H1 (cell line): ENCODE results near the gene KDM6B. TPM values are rescaled to one million over a fixed set of nuclear protein-coding genes. Genes with fewer than 3 reads are reported as not detected.

ENCODE experiments used
- CTCF ChIA-PET: fragments of 300-600 bp; sonication (Branson Sonifier 250); formaldehyde crosslinking; loops from one replicate; lab custom pipeline; 2021; ENCODE audit not compliant: partially characterized antibody; lab: Charles Lee
- POLR2A ChIA-PET: fragments of 300-600 bp; sonication (Branson Sonifier 250); formaldehyde crosslinking; loops from one replicate; lab custom pipeline; 2021; ENCODE audit warnings: inconsistent platforms; ENCODE audit not compliant: partially characterized antibody; lab: Charles Lee
- DNase-seq, 2 experiments: peaks; one replicate each; pipeline versions ENCODE4 v3.0.0 to v3.0.0-alpha.2; 2010 to 2022; ENCODE audit warnings: low spot score in 2 of 2, low read depth in 1 of 2, mixed read lengths in 1 of 2
- FAIRE-seq: peaks from 2 replicates; lab custom pipeline; 2011; peaks lifted over from hg19 to GRCh38; lab: Jason Lieb, UNC
- H2AFZ ChIP-seq: 2 replicates; pipeline ENCODE4 v1.8.1; 2012; ENCODE audit warnings: low read length, inconsistent platforms
- H2AK5ac ChIP-seq: 2 replicates; pipeline ENCODE4 v1.6.1; 2013; ENCODE audit warnings: low read depth, low read length
- H2BK120ac ChIP-seq: replicated peaks from 2 replicates; pipeline ENCODE3; 2013; ENCODE audit warnings: low read depth, low read length, inconsistent platforms
- H2BK12ac ChIP-seq: 2 replicates; pipeline ENCODE4 v1.6.1; 2013; ENCODE audit warnings: low read depth, low read length
- H2BK15ac ChIP-seq: 2 replicates; pipeline ENCODE4 v1.6.1; 2013; ENCODE audit warnings: low read length
- H2BK20ac ChIP-seq: 2 replicates; pipeline ENCODE4 v1.6.1; 2013; ENCODE audit warnings: low read length
- H2BK5ac ChIP-seq: 2 replicates; pipeline ENCODE4 v1.6.1; 2013; ENCODE audit warnings: low read depth, low read length
- H3K14ac ChIP-seq: 2 replicates; pipeline ENCODE4 v1.6.1; 2013; ENCODE audit warnings: inconsistent platforms; ENCODE audit not compliant: insufficient read length
- H3K18ac ChIP-seq: 2 replicates; pipeline ENCODE4 v1.6.1; 2013; ENCODE audit warnings: low read length; ENCODE audit errors: extremely low read depth
- H3K23ac ChIP-seq: 2 replicates; pipeline ENCODE4 v1.6.1; 2013; ENCODE audit warnings: inconsistent platforms; ENCODE audit not compliant: insufficient read length
- H3K23me2 ChIP-seq: 2 replicates; pipeline ENCODE4 v1.6.1; 2013; ENCODE audit warnings: low read depth, low read length
- H3K27ac ChIP-seq: 2 replicates; pipeline ENCODE4 v1.6.1; 2011; ENCODE audit warnings: low read depth, low read length, inconsistent platforms
- H3K27me3 ChIP-seq, 4 experiments: replicated peaks in 1 of 4; 1 replicate in 1 of 4; 2 replicates in 3 of 4; pipeline versions ENCODE4 v1.6.1 to v1.8.1; 2011 to 2013; ENCODE audit warnings: low read length in 3 of 4, mild to moderate bottlenecking in 3 of 4, inconsistent platforms in 2 of 4, mixed read lengths in 2 of 4, moderate library complexity in 1 of 4; ENCODE audit not compliant: control insufficient read depth in 3 of 4, insufficient read depth in 3 of 4; ENCODE audit errors: extremely low read depth in 1 of 4
- H3K36me3 ChIP-seq, 4 experiments: 2 replicates each; pipeline versions ENCODE4 v1.6.1 to v1.8.1; 2011 to 2013; ENCODE audit warnings: mild to moderate bottlenecking in 4 of 4, low read length in 3 of 4, moderate library complexity in 2 of 4, control low read depth in 1 of 4, inconsistent platforms in 1 of 4; ENCODE audit not compliant: insufficient read depth in 4 of 4, control insufficient read depth in 2 of 4
- H3K4ac ChIP-seq: replicated peaks from 2 replicates; pipeline ENCODE3; 2013; ENCODE audit warnings: low read length, low read depth, mixed read lengths, inconsistent platforms; ENCODE audit not compliant: insufficient read length
- H3K4me1 ChIP-seq, 4 experiments: replicated peaks in 1 of 4; 1 replicate in 1 of 4; 2 replicates in 3 of 4; pipeline versions ENCODE4 v1.6.1 to v1.8.1; 2011 to 2013; ENCODE audit warnings: low read length in 3 of 4, inconsistent platforms in 2 of 4, mixed read lengths in 1 of 4; ENCODE audit not compliant: insufficient read depth in 4 of 4, control insufficient read depth in 3 of 4
- H3K4me2 ChIP-seq, 2 experiments: 2 replicates each; pipeline versions ENCODE4 v1.6.1 to v1.8.1; 2011 to 2013; ENCODE audit warnings: low read depth in 2 of 2, low read length in 2 of 2, control low read depth in 1 of 2, inconsistent platforms in 1 of 2, mild to moderate bottlenecking in 1 of 2; ENCODE audit not compliant: insufficient read depth in 1 of 2
- H3K4me3 ChIP-seq, 4 experiments: fragments of 200-600, 300-600 bp in 1 of 4; sonication (generic), shearing (Covaris generic), sonication (Bioruptor Twin) in 1 of 4; 2 replicates each; pipeline versions ENCODE4 v1.5.1 to v1.8.1; 2011 to 2016; ENCODE audit warnings: low read length in 4 of 4, low read depth in 3 of 4, control low read depth in 2 of 4, inconsistent platforms in 2 of 4, mild to moderate bottlenecking in 2 of 4, mixed read lengths in 1 of 4, moderate library complexity in 1 of 4; ENCODE audit not compliant: insufficient read depth in 2 of 4; ENCODE audit errors: extremely low read depth in 1 of 4
- H3K56ac ChIP-seq: replicated peaks from 2 replicates; pipeline ENCODE3; 2013; ENCODE audit warnings: low read depth, mild to moderate bottlenecking, mixed read lengths, low read length, inconsistent platforms; ENCODE audit not compliant: insufficient read length
- H3K79me1 ChIP-seq: 2 replicates; pipeline ENCODE4 v1.6.1; 2013; ENCODE audit warnings: low read depth, low read length, control low read depth
- H3K79me2 ChIP-seq, 2 experiments: 2 replicates each; pipeline versions ENCODE4 v1.6.1 to v1.8.1; 2012 to 2013; ENCODE audit warnings: low read length in 2 of 2, mild to moderate bottlenecking in 2 of 2, inconsistent platforms in 1 of 2; ENCODE audit not compliant: insufficient read depth in 2 of 2, control insufficient read depth in 1 of 2
- H3K9ac ChIP-seq, 4 experiments: replicated peaks in 1 of 4; 1 replicate in 1 of 4; 2 replicates in 3 of 4; pipeline versions ENCODE4 v1.6.1 to v1.8.1; 2011 to 2013; ENCODE audit warnings: low read depth in 3 of 4, low read length in 3 of 4, control low read depth in 2 of 4, mild to moderate bottlenecking in 2 of 4, moderate library complexity in 2 of 4, inconsistent platforms in 1 of 4; ENCODE audit errors: extremely low read depth in 1 of 4
- H3K9me3 ChIP-seq, 2 experiments: 2 replicates each; pipeline versions ENCODE4 v1.6.1 to v1.8.1; 2012 to 2013; ENCODE audit warnings: mild to moderate bottlenecking in 2 of 2, moderate library complexity in 2 of 2, control low read depth in 1 of 2, inconsistent platforms in 1 of 2, low read depth in 1 of 2, low read length in 1 of 2, mixed read lengths in 1 of 2; ENCODE audit not compliant: insufficient read depth in 2 of 2
- H4K20me1 ChIP-seq, 2 experiments: replicated peaks in 1 of 2; 2 replicates each; pipeline versions ENCODE3 to v1.8.1; 2011 to 2013; ENCODE audit warnings: inconsistent platforms in 2 of 2, low read length in 2 of 2, mild to moderate bottlenecking in 1 of 2; ENCODE audit not compliant: insufficient read depth in 2 of 2, control insufficient read depth in 1 of 2
- H4K5ac ChIP-seq: 2 replicates; pipeline ENCODE4 v1.6.1; 2013; ENCODE audit warnings: low read length, low read depth, mixed read lengths, inconsistent platforms; ENCODE audit not compliant: insufficient read length
- H4K8ac ChIP-seq: 2 replicates; pipeline ENCODE4 v1.8.0; 2013; ENCODE audit warnings: mild to moderate bottlenecking, moderate library complexity, low read length, inconsistent platforms; ENCODE audit not compliant: insufficient read depth; ENCODE audit errors: extremely low read depth
- H4K91ac ChIP-seq: replicated peaks from 2 replicates; pipeline ENCODE3; 2013; ENCODE audit warnings: low read length, mixed read lengths, inconsistent platforms; ENCODE audit not compliant: insufficient read length
- WGBS, 2 experiments: shearing (Covaris generic) in 1 of 2; methylation state at CpG; one replicate each; pipeline versions ENCODE4 v1.1.6 to v1.1.7; 2013 to 2015; ENCODE audit warnings: low lambda C conversion rate in 2 of 2, mixed read lengths in 2 of 2, inconsistent platforms in 1 of 2, low coverage in 1 of 2, missing lambda C conversion rate in 1 of 2; ENCODE audit not compliant: insufficient replicate concordance in 2 of 2, insufficient coverage in 1 of 2, insufficient read length in 1 of 2; ENCODE audit errors: extremely low coverage in 1 of 2, missing lambda C conversion rate in 1 of 2; 5-methylcytosine and 5-hydroxymethylcytosine counted together
- polyA plus RNA-seq, 7 experiments: library from polyadenylated mRNA; depleted of rRNA in 3 of 7; stranded (reverse) in 5 of 7; unstranded in 2 of 7; fragments of >200 nt in 5 of 7; fragments of 200-250 nt in 2 of 7; gene quantifications; 1 replicate in 5 of 7; 2 replicates in 1 of 7; 4 replicates in 1 of 7; pipeline versions ENCODE4 v1.2.1 to v1.2.3, GENCODE V29; 2011 to 2013; ENCODE audit warnings: missing spikeins in 2 of 7, mixed read lengths in 2 of 7
- total RNA-seq: library from RNA; stranded (reverse); fragmentation: NEBNext Ultra II Directional; extraction: Animal tissue kit (Norgen Biotek cat#: 25700); gene quantifications from 2 replicates; pipeline ENCODE4 v1.2.1, GENCODE V29; 2021

The KDM6B gene
- total and polyA plus RNA-seq, 2 of the 8 experiments (the other 6 are each of a cell fraction or from before 2014, with no cell fraction given) = 0.48 to 3.7 TPM

DNA sequence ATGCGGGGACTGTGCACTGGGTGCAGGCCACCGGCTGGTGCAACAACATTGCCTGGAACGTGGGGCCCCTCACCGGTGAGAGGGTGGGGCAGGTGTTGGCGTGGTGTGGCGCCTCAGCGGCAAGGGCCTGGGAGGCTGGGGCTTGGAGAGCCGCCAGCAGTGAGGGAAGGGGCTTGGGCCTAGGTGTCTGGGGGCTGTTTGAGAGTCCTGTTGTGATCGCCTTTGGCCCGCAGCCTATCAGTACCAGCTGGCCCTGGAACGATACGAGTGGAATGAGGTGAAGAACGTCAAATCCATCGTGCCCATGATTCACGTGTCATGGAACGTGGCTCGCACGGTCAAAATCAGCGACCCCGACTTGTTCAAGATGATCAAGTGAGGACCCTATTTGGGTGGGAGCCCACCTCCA lies 18.2 kb downstream of the KDM6B start:
- H2BK120ac ChIP-seq = no peak overlapping the region
- no peak overlapping the region for H3K4ac ChIP-seq
- no peak overlapping the region for H3K27ac ChIP-seq
- no peaks in the 10 kb centered on the region for H3K9me3 ChIP-seq
- H3K56ac ChIP-seq = no peak overlapping the region
- 62% methylated on average over 19 of the region's 20 CpGs; no CpG with 5 or more reads in 1 of the 2 experiments for WGBS, 2 experiments
- H3K79me1 ChIP-seq = no peaks in the 10 kb centered on the region
- no peak overlapping the region for H2BK5ac ChIP-seq
- H4K20me1 ChIP-seq = peaks cover 0 to 23% of the 10 kb centered on the region in 2 experiments
- H3K27me3 ChIP-seq = peaks cover 32 to 53% (median 49%) of the 10 kb centered on the region in 4 experiments
- no peak overlapping the region for H4K91ac ChIP-seq
- no peak overlapping the region for H3K14ac ChIP-seq
- FAIRE-seq (no peak), DNase-seq (no peak)
- H3K18ac ChIP-seq = no peak overlapping the region
- H3K23ac ChIP-seq = no peak overlapping the region
- peaks cover 0 to 4% (median 0%) of the 10 kb centered on the region in 4 experiments; a peak in 3 of 8 replicates for H3K36me3 ChIP-seq
- H3K4me1 ChIP-seq = peaks cover 0 to 40% (median 32%) of the 10 kb centered on the region in 4 experiments; a peak in 6 of 7 replicates
- ChIA-PET CTCF (interaction anchor here (1.1 to 4.9 kb wide), 4 partner anchors 14 to 140 kb away, joined by 3 to 44 read pairs (median 4); partner anchors contain the start of gene KDM6B), POLR2A (interaction anchor here (1.1 to 4.0 kb wide), 3 partner anchors 9 to 14 kb away, joined by 5 to 24 read pairs (median 18); no protein-coding TSS in a partner anchor)
- peak overlapping the region; percentile 30; the same call in 1 of the 2 replicates for H2BK12ac ChIP-seq
- H2BK15ac ChIP-seq = 0 out of 2 replicates have a peak overlapping the region, but pooled peaks have one; percentile 95
- H3K4me2 ChIP-seq = peak overlapping the region; percentile 55 to 74; a peak in 3 of 4 replicates
- no peaks in the 10 kb centered on the region for H3K79me2 ChIP-seq
- H3K23me2 ChIP-seq = peaks cover 17% of the 10 kb centered on the region
- no peak overlapping the region for H4K5ac ChIP-seq
- H2BK20ac ChIP-seq = no peak overlapping the region
- no peak overlapping the region for H2AK5ac ChIP-seq
- no peak overlapping the region for H2AFZ ChIP-seq
- no peak overlapping the region for H3K9ac ChIP-seq
- H3K4me3 ChIP-seq = peak overlapping the region in 1 of 4 experiments; percentile 65; a peak in 2 of 8 replicates
- H4K8ac ChIP-seq = no peak overlapping the region; the same call in 1 of the 2 replicates
